GM21529 (cell line): ENCODE data around the gene TUSC1.
"Not testable (repeated sequence)": the region's sequence is repeated elsewhere in the genome, so short reads cannot be mapped to it uniquely, and the experiment has no call there.

Experiments
- ATAC-seq: cut with Tn5 transposase; IDR thresholded peaks from one replicate; pipeline ENCODE4 v1.9.1; 2021; ENCODE audit not compliant: unreplicated experiment

Gene TUSC1

GRCh38 chr9:25678147-25678666 lies at the start of gene TUSC1:
Gene TUSC1, minus strand, starts transcription at chr9:25678444. Its CDS starts 132 bp downstream, at chr9:25678312.
- no peak for ATAC-seq

- ATAC-seq = no peak
Observed at GRCh38 chr9:25726871-25727410, 48.7 kb upstream of the TUSC1 start.

DNA sequence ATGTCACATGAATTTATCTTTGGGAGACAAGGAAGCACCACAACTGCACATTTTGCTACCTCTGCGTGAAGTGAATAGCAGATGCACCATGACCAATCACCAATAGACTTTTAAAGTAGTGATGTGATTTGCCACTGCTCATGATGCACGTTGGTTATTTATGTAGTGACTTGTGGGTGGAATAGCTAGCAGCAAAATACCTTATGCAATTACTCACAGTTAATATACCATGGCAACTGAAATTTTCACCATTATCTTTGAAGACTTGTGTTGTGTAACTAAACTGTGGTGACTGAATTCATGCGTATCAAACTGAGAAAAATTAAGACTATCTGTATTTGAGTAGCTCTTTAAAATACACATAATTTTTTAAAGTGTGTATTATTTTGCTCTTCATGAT lies 46.2 kb upstream of the TUSC1 start:
- ATAC-seq = no peak

- no peak for ATAC-seq
Observed at GRCh38 chr9:25716220-25716872, 38.1 kb upstream of the TUSC1 start.

GRCh38 chr9:25709941-25710340 lies 31.7 kb upstream of the TUSC1 start:
- no peak for ATAC-seq

DNA sequence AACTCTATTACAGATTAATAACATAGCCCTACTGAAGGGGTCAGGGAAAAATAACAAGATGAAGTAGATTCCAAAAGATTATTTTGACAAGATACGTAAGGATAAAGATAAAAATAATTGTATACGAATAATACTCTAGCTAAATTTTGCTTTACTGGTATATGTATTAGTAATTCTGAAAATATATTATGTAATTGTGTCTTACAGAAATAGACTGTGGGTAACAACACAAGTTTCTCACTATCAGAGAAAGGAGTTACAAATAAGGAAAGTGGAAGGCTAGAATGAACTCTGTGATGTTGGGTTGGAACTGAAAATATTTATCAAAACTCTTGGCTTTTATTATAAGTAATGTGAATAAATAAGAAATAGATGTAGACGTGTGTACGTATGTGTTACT lies 26.6 kb upstream of the TUSC1 start:
- ATAC-seq = no peak

GRCh38 chr9:25703701-25704357 lies 25.6 kb upstream of the TUSC1 start:
- no peak for ATAC-seq

DNA sequence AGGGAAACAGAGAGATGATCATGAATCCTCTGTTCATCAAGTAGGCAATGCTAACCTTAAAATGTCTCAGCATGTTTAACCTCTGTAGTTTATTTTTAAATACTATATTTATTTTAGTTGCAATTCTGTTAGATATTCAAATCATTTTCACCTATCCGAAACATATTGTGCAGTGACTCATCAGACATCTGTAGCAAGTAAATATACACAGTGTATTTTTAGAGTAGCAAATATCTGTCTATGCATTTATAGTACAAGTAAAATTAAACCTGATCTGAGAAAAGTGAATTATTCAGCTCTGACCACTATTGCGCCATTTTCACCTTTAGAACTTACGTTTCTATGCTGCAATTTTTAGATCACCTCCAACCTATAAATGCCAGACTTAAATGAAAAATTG lies 24.3 kb upstream of the TUSC1 start:
- ATAC-seq = no peak

DNA sequence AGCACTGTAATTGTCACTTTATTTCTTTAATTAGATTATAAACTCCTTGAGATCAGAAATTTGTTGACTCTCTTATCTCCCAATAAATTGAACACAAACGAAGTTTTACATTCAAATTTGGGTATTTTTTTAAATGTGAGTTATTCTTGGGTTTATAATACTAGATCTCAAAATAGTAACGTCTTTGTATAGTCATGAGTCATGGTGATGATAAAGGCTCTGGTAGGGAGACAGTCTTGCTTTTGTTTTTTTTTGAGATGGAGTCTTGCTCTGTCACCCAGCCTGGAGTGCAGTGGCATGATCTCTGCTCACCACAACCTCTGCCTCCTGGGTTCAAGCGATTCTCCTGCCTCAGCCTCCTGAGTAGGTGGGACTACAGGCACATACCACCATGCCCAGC lies 22.7 kb upstream of the TUSC1 start:
- ATAC-seq = not testable (repeated sequence)

DNA sequence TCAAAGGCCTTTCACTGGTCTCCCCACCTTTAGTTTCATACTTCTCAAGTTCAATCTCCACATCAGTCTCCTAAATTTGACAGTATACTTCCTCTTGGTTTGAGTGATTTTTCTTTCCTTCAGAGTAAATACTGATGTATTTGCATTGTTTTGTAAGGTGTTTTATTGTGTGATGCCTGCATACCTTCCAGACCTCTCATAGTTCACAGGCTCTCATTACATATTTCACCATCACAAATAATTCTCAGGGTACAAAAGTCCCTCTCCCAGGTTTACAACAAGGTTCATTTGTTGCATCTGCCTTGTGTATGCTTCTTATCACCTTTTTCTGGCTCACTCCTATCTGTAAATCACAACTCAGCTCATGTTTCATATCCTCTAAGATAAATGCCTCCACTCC lies 22.2 kb upstream of the TUSC1 start:
- ATAC-seq = no peak

- ATAC-seq = no peak
Observed at GRCh38 chr9:25691786-25692185, 13.5 kb upstream of the TUSC1 start.

DNA sequence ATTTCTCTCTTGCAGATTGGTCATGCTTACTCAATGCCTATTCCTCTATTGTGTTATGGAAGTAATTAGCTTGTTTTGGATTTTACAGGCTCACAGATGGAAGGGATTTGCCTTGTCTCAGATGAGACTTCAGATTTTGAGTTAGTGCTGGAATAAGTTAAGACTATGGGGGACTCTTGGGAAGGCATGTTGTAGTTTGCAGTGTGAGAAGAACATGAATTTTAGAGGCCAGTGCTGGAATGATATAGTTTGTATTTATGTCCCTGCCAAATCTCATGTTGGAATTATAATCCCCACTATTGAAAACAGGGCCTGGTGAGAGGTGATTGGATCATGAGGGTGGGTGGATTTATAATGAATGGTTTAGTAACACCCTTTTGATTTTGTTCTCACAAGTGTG lies 6.1 kb upstream of the TUSC1 start:
- ATAC-seq = no peak

DNA sequence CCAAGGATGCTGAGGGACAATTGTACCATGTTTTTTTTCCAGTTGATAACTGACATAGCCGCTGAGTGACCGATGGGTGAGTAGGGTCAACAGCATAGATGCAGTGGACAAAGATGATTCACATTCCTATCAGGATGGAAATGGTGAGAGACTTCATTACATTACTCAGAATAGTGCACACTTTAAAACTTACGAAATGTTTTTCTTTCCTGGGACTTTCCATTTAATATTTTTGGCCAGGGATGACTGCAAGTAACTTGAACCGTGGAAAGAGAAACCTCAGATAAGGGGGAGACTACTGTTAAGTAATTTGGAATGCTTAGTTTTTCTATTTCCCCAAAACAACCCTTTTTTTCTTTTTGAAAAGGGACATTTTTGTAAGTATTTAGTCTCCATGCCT lies 3.0 kb upstream of the TUSC1 start:
- no peak for ATAC-seq

DNA sequence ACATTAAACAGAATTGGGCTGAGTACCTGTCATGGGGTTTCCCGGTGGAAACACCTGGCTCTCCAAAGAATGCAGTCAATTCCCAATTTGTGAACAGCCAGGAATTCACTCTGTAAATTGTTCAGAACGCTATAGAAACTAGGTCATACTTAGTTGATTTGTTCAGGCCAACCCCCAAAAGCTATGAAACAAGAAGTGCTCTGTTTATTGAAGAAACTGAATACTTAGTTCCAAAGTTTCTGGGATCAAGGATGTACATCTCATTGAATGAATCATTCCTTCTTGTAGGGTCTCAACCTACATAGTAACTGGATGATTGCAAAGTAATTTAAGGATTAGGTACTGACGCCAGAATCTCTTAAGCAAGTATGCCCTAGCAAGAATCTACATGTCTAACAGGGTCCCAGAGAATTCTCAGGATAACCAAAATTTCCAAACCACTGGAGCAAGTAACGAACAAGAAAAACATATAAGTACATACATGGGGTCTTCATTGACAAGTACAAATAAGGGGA lies 659 bp upstream of the TUSC1 start:
- ATAC-seq = no peak

DNA sequence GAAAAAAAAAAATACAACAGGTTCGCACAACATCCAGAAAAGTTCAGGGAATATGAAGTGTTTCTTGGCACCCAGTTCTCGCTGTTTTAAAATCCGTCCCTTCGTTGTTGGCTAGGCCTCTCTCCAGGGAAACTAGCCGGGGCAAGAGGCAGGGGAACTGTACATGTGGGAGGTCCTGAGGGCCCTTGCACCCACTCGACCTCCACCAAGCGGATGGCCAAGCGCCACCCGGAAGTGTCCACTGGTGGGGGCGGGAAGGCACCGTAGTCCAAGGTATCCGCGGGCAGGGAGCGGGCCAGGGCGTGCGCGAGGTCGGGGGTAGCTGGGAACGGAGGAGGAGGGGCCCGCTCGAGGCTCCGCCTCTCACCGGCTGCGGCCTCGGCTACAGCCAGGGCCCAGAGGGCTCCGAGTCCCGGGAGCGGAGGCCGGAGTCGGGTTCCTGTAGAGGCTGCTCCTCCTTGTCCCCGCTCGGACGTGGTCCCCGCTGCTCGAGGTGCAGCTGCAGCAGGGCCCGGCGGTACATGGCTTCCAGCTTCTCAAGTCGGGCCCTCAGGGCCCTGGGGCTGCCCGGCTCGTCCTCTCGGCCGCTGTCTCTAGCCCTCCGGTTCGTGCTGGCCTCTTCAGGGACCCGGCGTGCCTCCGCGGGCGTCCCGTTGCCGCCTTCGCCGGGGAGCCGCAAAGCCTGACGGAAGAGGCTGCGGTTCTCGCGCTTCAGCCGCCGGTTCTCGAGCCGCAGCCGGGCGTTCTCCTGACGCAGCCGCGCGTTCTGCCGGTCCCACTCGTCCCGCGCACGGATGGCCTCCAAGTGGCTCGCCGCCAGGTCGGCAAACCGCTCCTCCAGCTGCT lies 720 bp downstream of the TUSC1 start:
- no peak for ATAC-seq

DNA sequence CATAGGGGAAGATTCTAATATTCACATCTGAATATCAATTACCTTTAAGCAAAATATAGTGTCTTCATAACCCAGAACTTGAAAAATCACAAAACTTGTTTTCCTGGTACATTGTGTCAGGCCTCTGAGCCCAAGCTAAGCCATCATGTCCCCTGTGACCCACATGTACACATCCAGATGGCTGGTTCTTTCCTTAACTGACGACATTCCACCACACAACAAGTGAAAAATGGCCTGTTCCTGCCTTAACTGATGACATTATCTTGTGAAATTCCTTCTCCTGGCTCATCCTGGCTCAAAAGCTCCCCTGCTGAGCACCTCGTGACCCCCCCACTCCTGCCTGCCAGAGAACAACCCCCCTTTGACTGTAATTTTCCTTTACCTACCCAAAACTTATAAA lies 2.4 kb downstream of the TUSC1 start:
- not testable (repeated sequence) for ATAC-seq

DNA sequence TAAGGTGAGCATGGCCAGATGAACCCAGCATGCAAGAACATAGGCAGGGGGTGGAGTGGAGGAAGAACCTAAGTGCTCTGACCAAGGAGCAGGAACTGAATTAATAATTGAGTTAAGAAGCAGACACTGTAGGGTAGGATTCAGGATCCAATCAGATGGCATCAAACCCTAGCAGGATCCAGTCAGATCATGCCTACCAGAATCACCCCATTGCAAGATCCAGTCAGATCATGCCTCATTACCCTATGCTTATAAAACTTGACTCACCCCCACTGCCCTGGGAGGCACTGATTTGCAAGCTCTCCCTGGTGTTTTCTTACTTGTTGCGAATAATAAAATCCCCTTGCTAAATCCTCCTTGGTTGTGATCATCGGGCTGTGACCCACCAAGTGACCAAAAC lies 19.7 kb downstream of the TUSC1 start:
- no peak for ATAC-seq

DNA sequence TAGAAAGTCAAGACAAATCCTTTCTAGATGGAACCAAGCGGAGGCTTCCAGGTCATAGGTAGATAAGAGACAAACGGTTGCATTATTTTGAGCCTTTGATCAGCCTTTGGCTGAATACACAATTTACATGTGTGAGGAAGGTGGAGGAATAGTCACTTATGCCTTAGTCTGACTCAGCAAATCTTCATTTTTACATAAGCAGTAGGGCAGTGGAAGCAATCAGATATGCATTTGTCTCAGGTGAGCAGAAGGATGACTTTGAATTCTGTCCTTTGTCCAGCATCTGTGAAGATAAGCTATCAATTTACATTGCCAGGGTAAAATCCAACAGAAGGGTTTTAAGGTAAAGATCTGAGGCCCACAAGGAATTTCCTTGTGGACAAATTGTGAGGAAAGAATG lies 23.8 kb downstream of the TUSC1 start:
- no peak for ATAC-seq

- no peak for ATAC-seq
Observed at GRCh38 chr9:25648116-25648515, 30.1 kb downstream of the TUSC1 start.

DNA sequence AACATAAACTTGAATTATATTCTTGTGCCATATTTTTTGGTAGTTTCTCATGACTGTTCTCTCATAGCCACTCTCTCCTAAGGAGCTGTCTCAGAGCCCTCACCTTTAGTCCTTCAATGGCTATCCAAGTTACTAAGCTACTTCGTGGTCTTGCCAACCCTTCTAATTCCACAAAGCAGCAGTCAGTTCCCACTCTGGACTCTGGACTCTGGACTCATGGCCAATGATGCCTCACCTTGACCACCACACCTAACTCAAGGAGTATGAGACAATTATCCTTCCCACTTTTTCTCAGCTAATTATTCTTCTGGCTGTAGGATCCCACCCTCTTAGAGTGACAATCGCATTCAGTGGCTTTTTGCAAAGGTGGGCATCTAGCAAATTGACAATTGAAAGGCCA lies 42.2 kb downstream of the TUSC1 start:
- no peak for ATAC-seq

GRCh38 chr9:25629231-25629630 lies 49.0 kb downstream of the TUSC1 start:
- no peak for ATAC-seq
